GM12891 (cell line): ENCODE data around the gene RAMP2.
"Not testable (repeated sequence)": the region's sequence is repeated elsewhere in the genome, so short reads cannot be mapped to it uniquely, and the experiment has no call there.

Experiments used
- POLR2A ChIP-seq: IDR thresholded peaks from 2 replicates; pipeline ENCODE4 v1.6.1; 2011; ENCODE audit warnings: low read depth, low read length, control low read depth
- POLR2AphosphoS5 ChIP-seq: IDR thresholded peaks from 2 replicates; pipeline ENCODE4 v1.6.1; 2011; ENCODE audit warnings: low read depth, low read length, control low read depth
- TAF1 ChIP-seq: IDR thresholded peaks from 2 replicates; pipeline ENCODE4 v1.6.1; 2011; ENCODE audit warnings: low read depth, low read length, control low read depth

- TF ChIP-seq POLR2A, TAF1, POLR2AphosphoS5: not testable (repeated sequence)
Observed at GRCh38 chr17:42768006-42768405, 7.0 kb downstream of the RAMP2 start.
